Naive B cell (primary cell): ENCODE measurements around the gene GEMIN2. TPM values are rescaled to one million over a fixed set of nuclear protein-coding genes. Genes with fewer than 3 reads are reported as not detected.
"Not testable (repeated sequence)": the region's sequence is repeated elsewhere in the genome, so short reads cannot be mapped to it uniquely, and the experiment has no call there.

Source experiments
- ATAC-seq, 2 donors: fragments of 150-1000 bp; cut with Tn5 transposase; 2 replicates each; pipeline ENCODE4 v1.10.0; 2021; ENCODE audit warnings: low read depth in 2 of 2, mild to moderate bottlenecking in 2 of 2, moderate library complexity in 2 of 2
- DNase-seq: peaks from one replicate; pipeline ENCODE4 v3.0.0; 2022
- H3K27ac Mint-ChIP-seq, 6 donors: one replicate each; pipeline ENCODE4 v1.8.0; 2020 to 2022; ENCODE audit warnings: mild to moderate bottlenecking in 6 of 6, mixed read lengths in 6 of 6, moderate library complexity in 5 of 6, inconsistent platforms in 2 of 6
- H3K27me3 Mint-ChIP-seq, 3 donors: one replicate each; pipeline ENCODE4 v1.8.0; 2021 to 2022; ENCODE audit warnings: mixed read lengths in 3 of 3, mild to moderate bottlenecking in 1 of 3
- H3K36me3 Mint-ChIP-seq, 2 donors: one replicate each; pipeline ENCODE4 v1.8.0; 2020 to 2022; ENCODE audit warnings: mixed read lengths in 2 of 2, inconsistent platforms in 1 of 2, mild to moderate bottlenecking in 1 of 2
- H3K4me1 Mint-ChIP-seq, 3 donors: one replicate each; pipeline ENCODE4 v1.8.0; 2020 to 2022; ENCODE audit warnings: mixed read lengths in 3 of 3, inconsistent platforms in 1 of 3, mild to moderate bottlenecking in 1 of 3, moderate library complexity in 1 of 3
- H3K4me3 Mint-ChIP-seq, 8 donors: one replicate each; pipeline ENCODE4 v1.8.0; 2020 to 2022; ENCODE audit warnings: mild to moderate bottlenecking in 8 of 8, mixed read lengths in 8 of 8, moderate library complexity in 8 of 8, inconsistent platforms in 2 of 8
- H3K9me3 Mint-ChIP-seq, 7 donors: one replicate each; pipeline ENCODE4 v1.8.0; 2020 to 2022; ENCODE audit warnings: mixed read lengths in 7 of 7, mild to moderate bottlenecking in 5 of 7, inconsistent platforms in 2 of 7, moderate library complexity in 1 of 7
- polyA plus RNA-seq, 6 donors: library from polyadenylated mRNA; unstranded; fragments of 300-500 nt; fragmentation: Illumina TruSeq; gene quantifications; one replicate each; pipeline ENCODE4 v1.2.3, GENCODE V29; 2021; ENCODE audit warnings: low read depth in 6 of 6

GEMIN2 gene
- polyA plus RNA-seq, 6 donors from 2014 or later, result 12.9 to 23.9 (median 14.6) TPM

GRCh38 chr14:39099748-39100147, 14.4 kb upstream of the GEMIN2 start:
- Mint-ChIP-seq H3K4me1 (peaks cover 30 to 61% (median 47%) of the 10 kb centered on the region in 3 donors), H3K4me3 (peak overlapping the region in 1 of 8 donors; percentile 5), H3K27ac (peak overlapping the region in 3 of 6 donors; percentile 1 to 21 (median 5)), H3K36me3 (peaks cover 3 to 5% of the 10 kb centered on the region in 2 donors), H3K9me3 (no peaks in the 10 kb centered on the region), H3K27me3 (no peaks in the 10 kb centered on the region)
- DNase-seq (no peak), ATAC-seq (no peak)

GRCh38 chr14:39102265-39102968, 11.7 kb upstream of the GEMIN2 start:
- ATAC-seq (peak in 1 of 2 donors; percentile 11), DNase-seq (no peak)
- Mint-ChIP-seq H3K4me3 (peak overlapping the region; percentile 89 to 99 (median 95)), H3K27me3 (no peaks in the 10 kb centered on the region), H3K4me1 (peaks cover 23 to 54% (median 39%) of the 10 kb centered on the region in 3 donors), H3K27ac (peak overlapping the region; percentile 94 to 98 (median 96)), H3K36me3 (no peaks in the 10 kb centered on the region), H3K9me3 (no peaks in the 10 kb centered on the region)

GRCh38 chr14:39102969-39103957, 10.9 kb upstream of the GEMIN2 start, which contains the start of gene SEC23A:
TSS of gene SEC23A (minus strand) at chr14:39103235. CDS start at chr14:39096118, 7,117 bp downstream.
- Mint-ChIP-seq H3K9me3 (no peaks in the 10 kb centered on the region), H3K4me1 (peaks cover 19 to 51% (median 39%) of the 10 kb centered on the region in 3 donors), H3K27me3 (no peaks in the 10 kb centered on the region), H3K27ac (peak within 1 kb of the TSS; percentile 94 to 98 (median 98)), H3K4me3 (peak within 1 kb of the TSS; percentile 93 to 99 (median 97)), H3K36me3 (no peaks in the 10 kb centered on the region)
- ATAC-seq, result peak; percentile 93 to 96
- peak; percentile 85 for DNase-seq

GRCh38 chr14:39104078-39104801, 9.9 kb upstream of the GEMIN2 start:
- H3K27ac Mint-ChIP-seq, result peak overlapping the region; percentile 94 to 98 (median 96)
- H3K4me1 Mint-ChIP-seq, result peaks cover 19 to 46% (median 39%) of the 10 kb centered on the region in 3 donors
- not testable (repeated sequence) for ATAC-seq, H3K27me3 Mint-ChIP-seq, H3K9me3 Mint-ChIP-seq, H3K36me3 Mint-ChIP-seq, DNase-seq
- H3K4me3 Mint-ChIP-seq, result peak overlapping the region; percentile 93 to 99 (median 97)

- H3K36me3 Mint-ChIP-seq, result no peaks in the 10 kb centered on the region
- peak overlapping the region in 1 of 8 donors; percentile 59 for H3K4me3 Mint-ChIP-seq
- DNase-seq (no peak), ATAC-seq (no peak)
- H3K27me3 Mint-ChIP-seq, result peaks cover 0 to 4% (median 0%) of the 10 kb centered on the region in 3 donors
- no peaks in the 10 kb centered on the region for H3K9me3 Mint-ChIP-seq
- H3K4me1 Mint-ChIP-seq, result peaks cover 10 to 16% (median 12%) of the 10 kb centered on the region in 3 donors
- H3K27ac Mint-ChIP-seq, result peak overlapping the region in 1 of 6 donors; percentile 6
Measured at GRCh38 chr14:39107591-39107996, 6.5 kb upstream of the GEMIN2 start.

- DNase-seq (no peak), ATAC-seq (no peak)
- Mint-ChIP-seq H3K4me1 (peaks cover 3 to 15% (median 9%) of the 10 kb centered on the region in 3 donors), H3K36me3 (no peaks in the 10 kb centered on the region), H3K4me3 (no peak overlapping the region), H3K9me3 (no peaks in the 10 kb centered on the region), H3K27ac (no peak overlapping the region), H3K27me3 (peaks cover 0 to 4% (median 0%) of the 10 kb centered on the region in 3 donors)
Measured at GRCh38 chr14:39108791-39109190, 5.3 kb upstream of the GEMIN2 start.

GRCh38 chr14:39109893-39110715, 4.0 kb upstream of the GEMIN2 start:
- Mint-ChIP-seq H3K36me3 (no peaks in the 10 kb centered on the region), H3K27me3 (peaks cover 0 to 4% (median 0%) of the 10 kb centered on the region in 3 donors), H3K27ac (peak overlapping the region in 1 of 6 donors; percentile 34), H3K4me3 (no peak overlapping the region), H3K9me3 (no peaks in the 10 kb centered on the region), H3K4me1 (peaks cover 7 to 17% (median 8%) of the 10 kb centered on the region in 3 donors)
- DNase-seq (no peak), ATAC-seq (no peak)

GRCh38 chr14:39113685-39114072, 444 bp upstream of the GEMIN2 start:
- no peaks in the 10 kb centered on the region for H3K9me3 Mint-ChIP-seq
- H3K36me3 Mint-ChIP-seq, result no peaks in the 10 kb centered on the region
- H3K4me1 Mint-ChIP-seq, result peaks cover 7 to 30% (median 9%) of the 10 kb centered on the region in 3 donors
- H3K27ac Mint-ChIP-seq, result peak overlapping the region; percentile 87 to 98 (median 97)
- DNase-seq, result no peak
- H3K27me3 Mint-ChIP-seq, result peaks cover 0 to 4% (median 0%) of the 10 kb centered on the region in 3 donors
- peak overlapping the region; percentile 86 to 99 (median 98) for H3K4me3 Mint-ChIP-seq
- no peak for ATAC-seq

- peaks cover 0 to 11% of the 10 kb centered on the region in 2 donors for H3K36me3 Mint-ChIP-seq
- no peaks in the 10 kb centered on the region for H3K9me3 Mint-ChIP-seq
- ATAC-seq, result no peak
- H3K4me3 Mint-ChIP-seq, result no peak overlapping the region
- H3K27ac Mint-ChIP-seq, result no peak overlapping the region
- DNase-seq, result no peak
- H3K4me1 Mint-ChIP-seq, result peaks cover 0 to 4% (median under 1%) of the 10 kb centered on the region in 3 donors
- no peaks in the 10 kb centered on the region for H3K27me3 Mint-ChIP-seq
Measured at GRCh38 chr14:39122330-39123138, 8.4 kb downstream of the GEMIN2 start.

GRCh38 chr14:39137835-39138234, 23.7 kb downstream of the GEMIN2 start:
- Mint-ChIP-seq H3K4me1 (peaks cover 9 to 17% (median 13%) of the 10 kb centered on the region in 3 donors), H3K36me3 (peaks cover 2 to 19% of the 10 kb centered on the region in 2 donors), H3K27ac (peak overlapping the region in 2 of 6 donors; percentile 67 to 75)
- DNase-seq, H3K4me3 Mint-ChIP-seq, H3K27me3 Mint-ChIP-seq, ATAC-seq, H3K9me3 Mint-ChIP-seq: not testable (repeated sequence)

- Mint-ChIP-seq H3K27me3 (no peaks in the 10 kb centered on the region), H3K9me3 (peaks cover 0 to 11% (median 5%) of the 10 kb centered on the region in 7 donors), H3K36me3 (peaks cover 8 to 23% of the 10 kb centered on the region in 2 donors), H3K4me1 (peaks cover 13 to 17% (median 17%) of the 10 kb centered on the region in 3 donors), H3K4me3 (no peak overlapping the region), H3K27ac (peak overlapping the region in 2 of 6 donors; percentile 4 to 67)
- DNase-seq, result no peak
- no peak for ATAC-seq
Measured at GRCh38 chr14:39138440-39138839, 24.3 kb downstream of the GEMIN2 start.
